ENCODE data around the gene KIF12.
A peak's percentile ranks its signal among the peaks of the same experiment; 100 is the strongest.

The KIF12 gene

DNA sequence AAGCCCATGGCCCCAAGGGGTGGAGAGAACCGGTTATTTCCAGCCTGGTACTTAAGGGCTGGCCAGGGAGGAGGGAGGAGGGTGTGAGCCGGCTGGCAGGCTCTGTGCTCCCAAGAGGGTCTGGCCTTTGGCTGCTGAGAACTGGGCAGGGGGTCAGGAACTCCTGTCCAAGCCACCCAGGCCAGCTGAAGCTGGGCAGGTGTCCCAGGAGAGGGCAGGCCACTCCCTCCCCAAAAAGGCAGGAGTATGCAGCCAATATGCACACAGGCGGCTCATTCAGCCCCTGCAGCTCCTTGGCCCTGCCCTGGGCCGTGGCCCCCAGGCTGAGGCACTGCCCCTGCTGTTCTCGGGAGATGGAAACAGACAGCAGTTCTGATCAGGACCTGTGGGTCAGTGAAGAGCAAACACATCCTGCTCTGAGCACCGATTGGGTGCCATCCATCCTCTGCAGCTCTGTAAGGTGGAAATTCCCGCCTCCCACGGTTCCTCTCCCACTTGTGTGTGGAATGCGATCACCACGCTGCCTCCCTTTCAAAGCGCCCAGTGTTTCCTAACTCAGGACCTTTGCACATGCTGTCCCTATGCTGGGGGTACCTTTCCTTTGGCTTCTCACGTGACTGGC, 17.1 kb upstream of the KIF12 start:
- H3K4me1 Mint-ChIP-seq = no peaks in the 10 kb centered on the region
- no peaks in the 10 kb centered on the region for H3K36me3 Mint-ChIP-seq
- no peaks in the 10 kb centered on the region for H3K9me3 Mint-ChIP-seq
- DNase-seq (ENCODE audit: low spot score in 2 of 2) (no peak), ATAC-seq (no peak)
- no peak overlapping the region for H3K4me3 Mint-ChIP-seq
- no peak overlapping the region for H3K27ac Mint-ChIP-seq

GRCh38 chr9:114115654-114116125, 16.6 kb upstream of the KIF12 start:
- no peak overlapping the region for H3K27ac Mint-ChIP-seq
- no peak for DNase-seq (ENCODE audit: low spot score in 2 of 2)
- no peaks in the 10 kb centered on the region for H3K36me3 Mint-ChIP-seq
- H3K4me3 Mint-ChIP-seq = no peak overlapping the region
- no peaks in the 10 kb centered on the region for H3K9me3 Mint-ChIP-seq
- no peak for ATAC-seq
- H3K4me1 Mint-ChIP-seq = no peaks in the 10 kb centered on the region

GRCh38 chr9:114114364-114114763, 15.3 kb upstream of the KIF12 start:
- DNase-seq (ENCODE audit: low spot score in 2 of 2) (no peak), ATAC-seq (no peak)
- H3K36me3 Mint-ChIP-seq = no peaks in the 10 kb centered on the region
- H3K9me3 Mint-ChIP-seq = no peaks in the 10 kb centered on the region
- no peak overlapping the region for H3K27ac Mint-ChIP-seq
- no peaks in the 10 kb centered on the region for H3K4me1 Mint-ChIP-seq
- H3K4me3 Mint-ChIP-seq = no peak overlapping the region

- no peak overlapping the region for H3K4me3 Mint-ChIP-seq
- DNase-seq (ENCODE audit: low spot score in 2 of 2) (no peak), ATAC-seq (no peak)
- peaks cover 1% of the 10 kb centered on the region for H3K4me1 Mint-ChIP-seq
- H3K36me3 Mint-ChIP-seq = no peaks in the 10 kb centered on the region
- H3K9me3 Mint-ChIP-seq = no peaks in the 10 kb centered on the region
- H3K27ac Mint-ChIP-seq = no peak overlapping the region
Measured at GRCh38 chr9:114112778-114113584, 13.9 kb upstream of the KIF12 start.

DNA sequence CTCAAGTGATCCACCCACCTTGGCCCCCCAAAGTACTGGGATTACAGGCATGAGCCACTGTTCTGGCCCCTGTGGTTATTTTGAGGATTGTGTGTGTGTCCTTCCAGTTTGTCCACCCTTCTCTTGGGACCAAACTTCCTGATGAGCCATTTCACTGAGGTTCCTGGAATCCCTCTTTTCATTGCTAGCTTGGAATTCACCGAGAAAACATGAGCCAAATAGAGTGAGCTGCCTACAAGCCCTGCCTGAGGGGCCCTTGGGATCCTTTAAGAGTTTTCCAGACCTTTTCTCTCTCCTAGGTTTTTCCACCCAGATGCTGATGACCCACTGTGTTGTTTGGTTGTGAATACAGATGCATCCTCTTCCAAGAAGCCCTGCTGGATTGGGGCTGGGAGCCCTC, 13.2 kb upstream of the KIF12 start:
- no peak for DNase-seq (ENCODE audit: low spot score in 2 of 2)
- H3K9me3 Mint-ChIP-seq = no peaks in the 10 kb centered on the region
- no peak overlapping the region for H3K27ac Mint-ChIP-seq
- peaks cover 8% of the 10 kb centered on the region for H3K4me1 Mint-ChIP-seq
- H3K36me3 Mint-ChIP-seq = no peaks in the 10 kb centered on the region
- no peak for ATAC-seq
- H3K4me3 Mint-ChIP-seq = no peak overlapping the region

DNA sequence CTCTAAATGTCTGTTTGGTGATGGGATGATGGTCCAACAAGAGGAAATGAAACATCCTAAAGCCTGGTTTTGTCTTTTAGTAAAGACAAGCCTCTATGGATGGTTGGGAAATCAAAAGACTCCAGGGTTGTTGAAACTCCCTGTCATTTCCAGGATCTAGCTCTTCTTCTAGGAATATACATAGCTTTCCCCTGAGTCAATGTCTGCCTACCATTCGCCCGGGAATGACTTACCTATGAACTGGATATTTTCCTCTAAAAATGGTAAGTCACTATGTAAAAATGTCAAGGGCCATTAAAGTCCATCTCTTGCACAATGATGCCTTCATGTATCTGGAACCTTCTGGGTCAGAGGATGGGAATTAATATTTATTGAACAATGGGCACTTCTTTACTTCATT, 11.1 kb upstream of the KIF12 start:
- peak overlapping the region; percentile 8 for H3K27ac Mint-ChIP-seq
- no peak for ATAC-seq
- no peaks in the 10 kb centered on the region for H3K36me3 Mint-ChIP-seq
- H3K4me3 Mint-ChIP-seq = no peak overlapping the region
- DNase-seq (ENCODE audit: low spot score in 2 of 2) = no peak
- H3K9me3 Mint-ChIP-seq = no peaks in the 10 kb centered on the region
- peaks cover 9% of the 10 kb centered on the region for H3K4me1 Mint-ChIP-seq

DNA sequence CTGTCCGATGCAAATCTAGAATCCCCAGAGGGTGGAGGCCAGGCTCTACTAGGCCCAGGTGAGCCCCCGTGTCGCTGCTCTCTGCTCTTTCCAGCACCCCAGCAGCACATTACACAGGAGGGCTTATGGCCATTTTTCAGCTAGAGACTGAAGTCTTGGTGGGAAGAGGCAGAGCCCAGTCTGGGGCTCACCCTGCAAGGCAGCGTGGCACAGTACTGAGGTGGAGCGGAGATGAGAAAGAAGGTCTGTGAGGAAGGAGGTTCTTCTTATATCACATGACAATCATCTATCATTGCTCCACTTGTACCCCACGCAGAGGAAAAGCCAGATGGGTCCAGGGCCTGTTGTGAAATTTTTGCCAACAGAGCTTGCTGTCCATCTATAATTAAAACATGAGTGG, 10.0 kb upstream of the KIF12 start:
- peaks cover 9% of the 10 kb centered on the region for H3K4me1 Mint-ChIP-seq
- no peaks in the 10 kb centered on the region for H3K9me3 Mint-ChIP-seq
- ATAC-seq (no peak), DNase-seq (ENCODE audit: low spot score in 2 of 2) (no peak)
- no peak overlapping the region for H3K4me3 Mint-ChIP-seq
- H3K36me3 Mint-ChIP-seq = no peaks in the 10 kb centered on the region
- H3K27ac Mint-ChIP-seq = no peak overlapping the region

GRCh38 chr9:114108016-114108833, 9.1 kb upstream of the KIF12 start:
- Mint-ChIP-seq H3K36me3 (no peaks in the 10 kb centered on the region), H3K9me3 (no peaks in the 10 kb centered on the region), H3K27ac (no peak overlapping the region), H3K4me3 (no peak overlapping the region), H3K4me1 (peaks cover 9% of the 10 kb centered on the region)
- ATAC-seq = peak; percentile 87
- peak; percentile 61 to 81 for DNase-seq (ENCODE audit: low spot score in 2 of 2)

DNA sequence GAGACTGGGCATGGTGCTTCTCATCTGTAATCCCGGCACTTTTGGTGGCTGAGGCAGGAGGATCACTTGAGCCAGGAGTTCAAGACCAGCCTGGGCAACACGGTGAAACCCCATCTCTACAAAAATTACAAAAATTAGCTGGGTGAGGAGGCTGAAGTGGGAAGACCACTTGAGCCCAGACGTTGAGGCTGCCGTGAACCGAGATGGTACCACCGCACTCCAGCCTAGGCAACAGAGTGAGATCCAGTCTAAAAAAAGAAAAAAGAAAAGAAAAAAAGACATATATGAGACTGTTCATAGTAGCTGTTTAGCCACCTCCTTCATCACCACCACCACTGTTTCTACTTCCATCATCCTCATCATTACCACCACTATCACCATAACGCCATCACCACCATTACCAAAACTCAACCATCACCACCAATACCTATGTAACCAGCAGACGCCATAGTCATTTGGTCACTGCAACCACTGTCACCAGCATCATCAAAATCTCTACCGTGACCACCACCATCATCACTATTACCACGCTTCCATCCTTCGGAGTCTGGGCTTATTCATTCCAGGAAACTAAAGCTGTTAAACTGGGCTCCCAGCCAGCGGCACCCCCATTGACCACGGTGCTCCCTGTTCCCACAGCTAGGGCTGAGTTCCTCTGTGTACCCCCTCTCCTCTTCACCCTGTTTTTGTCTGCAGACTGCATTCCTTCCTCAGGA, 8.4 kb upstream of the KIF12 start:
- Mint-ChIP-seq H3K4me3 (no peak overlapping the region), H3K4me1 (peaks cover 9% of the 10 kb centered on the region), H3K36me3 (no peaks in the 10 kb centered on the region), H3K27ac (no peak overlapping the region), H3K9me3 (no peaks in the 10 kb centered on the region)
- ATAC-seq = peak; percentile 73
- DNase-seq (ENCODE audit: low spot score in 2 of 2) = no peak

DNA sequence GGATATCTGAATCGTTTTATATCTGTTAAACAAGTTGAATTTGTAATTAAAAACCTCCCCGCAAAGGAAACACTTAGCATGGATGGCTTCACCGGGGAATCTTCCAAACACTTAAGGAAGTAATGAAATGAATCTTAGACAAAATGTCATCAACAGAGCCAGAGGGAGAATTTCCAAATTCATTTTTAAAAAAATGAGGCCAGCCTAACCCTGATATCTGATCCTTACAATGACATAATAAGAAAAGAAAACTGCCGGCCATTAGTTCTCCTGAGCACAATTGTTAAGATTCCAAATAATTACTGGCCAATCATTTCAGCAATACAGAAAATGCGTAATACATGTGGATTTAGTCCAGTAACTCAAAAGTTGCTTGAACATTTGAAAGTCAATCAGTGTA, 6.1 kb upstream of the KIF12 start:
- no peak for DNase-seq (ENCODE audit: low spot score in 2 of 2)
- no peak overlapping the region for H3K27ac Mint-ChIP-seq
- H3K36me3 Mint-ChIP-seq = no peaks in the 10 kb centered on the region
- peaks cover 9% of the 10 kb centered on the region for H3K4me1 Mint-ChIP-seq
- peaks cover 3% of the 10 kb centered on the region for H3K9me3 Mint-ChIP-seq
- ATAC-seq = no peak
- H3K4me3 Mint-ChIP-seq = no peak overlapping the region

DNA sequence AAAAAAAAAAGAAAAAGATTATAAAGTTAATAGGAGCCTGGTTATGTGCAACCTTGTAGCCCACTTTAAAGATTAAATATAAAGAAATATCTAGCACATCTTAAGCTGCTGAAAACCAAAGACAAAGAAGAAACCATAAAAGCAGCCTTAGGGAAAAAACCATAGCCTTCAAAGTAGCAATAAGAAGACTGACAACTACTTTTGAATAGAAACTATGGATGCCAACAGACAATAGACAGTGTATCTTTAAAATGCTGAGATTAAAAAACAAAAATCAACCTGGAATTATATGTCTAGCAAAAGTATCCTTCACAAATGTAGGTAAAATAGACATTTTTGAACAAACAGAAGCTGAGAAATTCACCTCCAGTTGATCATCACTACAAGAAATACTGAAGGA, 3.4 kb upstream of the KIF12 start:
- ATAC-seq = no peak
- Mint-ChIP-seq H3K9me3 (peaks cover 3% of the 10 kb centered on the region), H3K4me1 (peaks cover 6% of the 10 kb centered on the region), H3K4me3 (no peak overlapping the region), H3K27ac (no peak overlapping the region), H3K36me3 (no peaks in the 10 kb centered on the region)
- no peak for DNase-seq (ENCODE audit: low spot score in 2 of 2)

- no peak overlapping the region for H3K4me3 Mint-ChIP-seq
Measured at GRCh38 chr9:114100536-114100935, 1.4 kb upstream of the KIF12 start.

DNA sequence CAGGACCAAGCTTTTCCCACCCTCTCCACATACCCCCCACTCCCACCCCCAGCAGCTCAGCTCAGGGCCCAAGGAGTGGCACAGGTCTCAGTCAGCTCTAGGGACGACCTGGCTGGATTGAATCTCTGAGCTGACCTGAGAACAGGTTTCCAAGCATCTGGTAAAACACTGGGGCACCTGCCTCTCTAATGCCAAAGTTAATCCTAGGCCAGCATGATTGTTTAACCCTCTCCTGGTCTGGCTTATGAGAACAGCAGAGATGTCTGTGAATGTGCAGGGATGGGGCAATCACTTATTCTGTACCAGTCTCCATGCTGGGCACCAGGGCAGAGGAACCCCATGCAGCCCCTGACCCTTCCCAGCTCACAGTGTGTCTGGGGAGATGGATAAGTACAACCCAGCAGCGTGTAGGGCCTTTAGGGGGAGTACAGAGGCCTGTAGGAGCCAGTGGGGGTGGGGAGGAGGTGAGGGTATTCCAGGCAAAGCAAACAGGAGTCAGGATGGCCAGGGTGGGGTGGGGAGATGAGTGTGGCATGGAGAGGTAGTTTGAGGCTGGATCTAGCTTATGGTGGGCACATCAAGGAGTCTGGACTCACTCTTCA, 678 bp upstream of the KIF12 start:
- Mint-ChIP-seq H3K4me1 (peaks cover 17% of the 10 kb centered on the region), H3K36me3 (no peaks in the 10 kb centered on the region), H3K27ac (no peak overlapping the region), H3K4me3 (no peak overlapping the region), H3K9me3 (peaks cover 3% of the 10 kb centered on the region)
- DNase-seq (ENCODE audit: low spot score in 2 of 2) = no peak
- no peak for ATAC-seq

More at GRCh38 chr9:114100536-114100935, 1.4 kb upstream of the KIF12 start:
- peaks cover 17% of the 10 kb centered on the region for H3K4me1 Mint-ChIP-seq
- H3K36me3 Mint-ChIP-seq = no peaks in the 10 kb centered on the region
- no peak for DNase-seq (ENCODE audit: low spot score in 2 of 2)
- H3K27ac Mint-ChIP-seq = no peak overlapping the region
- no peak for ATAC-seq
- H3K9me3 Mint-ChIP-seq = peaks cover 3% of the 10 kb centered on the region

GRCh38 chr9:114098021-114098935, 814 bp downstream of the KIF12 start:
- DNase-seq (ENCODE audit: low spot score in 2 of 2) (no peak), ATAC-seq (peak; percentile 43)
- no peaks in the 10 kb centered on the region for H3K36me3 Mint-ChIP-seq
- peak overlapping the region; percentile 32 for H3K4me3 Mint-ChIP-seq
- H3K27ac Mint-ChIP-seq = peak overlapping the region; percentile 38
- H3K9me3 Mint-ChIP-seq = peaks cover 3% of the 10 kb centered on the region
- H3K4me1 Mint-ChIP-seq = peaks cover 17% of the 10 kb centered on the region
